Epithelial cell of esophagus (primary cell): ENCODE results near the gene SSH2.

ENCODE experiments used
- DNase-seq: peaks from one replicate; pipeline ENCODE4 v3.0.0; 2010; ENCODE audit warnings: low read depth
- H3K4me3 ChIP-seq: 2 replicates; pipeline ENCODE4 v1.5.1; 2011; ENCODE audit warnings: mild to moderate bottlenecking, low read length, control low read depth
- TF ChIP-seq, protein P1 (sequence below): IDR thresholded peaks from 2 replicates; pipeline ENCODE4 v1.5.1; 2011; ENCODE audit warnings: low read depth, mild to moderate bottlenecking, low read length, control low read depth, inconsistent platforms; ENCODE audit not compliant: insufficient read depth; ENCODE audit errors: missing control alignments

SSH2 gene

DNA sequence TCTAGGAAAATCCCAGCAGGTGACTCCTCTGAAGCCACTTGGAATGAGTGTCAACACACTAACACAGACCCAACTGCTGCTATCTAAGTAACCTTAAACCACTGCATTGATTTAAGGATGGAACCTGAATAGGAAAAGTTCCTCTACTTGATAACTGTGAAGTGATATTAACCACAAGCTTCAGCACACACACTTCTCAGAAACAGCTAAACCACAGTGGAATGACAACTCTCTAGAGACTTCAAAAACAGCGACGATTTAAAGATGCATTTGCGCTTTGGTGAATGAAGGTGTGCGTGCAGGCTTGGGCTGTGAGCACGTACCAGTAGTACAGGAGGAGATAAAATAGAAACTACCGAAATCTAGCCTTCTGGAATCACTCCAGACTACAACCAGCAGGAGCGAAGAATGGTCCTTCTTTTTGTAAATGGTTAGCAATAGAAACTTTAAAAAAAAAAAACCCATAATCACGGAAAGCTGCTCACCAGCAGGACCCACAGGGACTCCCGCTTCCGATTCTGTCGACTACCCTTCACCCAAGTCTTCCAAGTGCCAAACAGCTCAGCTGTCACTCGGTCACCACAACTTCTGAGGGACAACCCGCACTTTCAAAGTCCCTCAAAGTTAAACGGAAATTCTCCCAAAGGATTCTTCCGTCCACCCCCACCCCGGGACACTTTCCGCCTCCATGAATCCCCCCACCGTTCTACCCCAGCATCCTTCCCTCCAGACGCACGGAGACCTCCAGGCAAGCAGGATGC lies 169.6 kb downstream of the SSH2 start:
- peak overlapping the region; percentile 56 for H3K4me3 ChIP-seq
- no peak for DNase-seq
- TF ChIP-seq, protein P1, sequence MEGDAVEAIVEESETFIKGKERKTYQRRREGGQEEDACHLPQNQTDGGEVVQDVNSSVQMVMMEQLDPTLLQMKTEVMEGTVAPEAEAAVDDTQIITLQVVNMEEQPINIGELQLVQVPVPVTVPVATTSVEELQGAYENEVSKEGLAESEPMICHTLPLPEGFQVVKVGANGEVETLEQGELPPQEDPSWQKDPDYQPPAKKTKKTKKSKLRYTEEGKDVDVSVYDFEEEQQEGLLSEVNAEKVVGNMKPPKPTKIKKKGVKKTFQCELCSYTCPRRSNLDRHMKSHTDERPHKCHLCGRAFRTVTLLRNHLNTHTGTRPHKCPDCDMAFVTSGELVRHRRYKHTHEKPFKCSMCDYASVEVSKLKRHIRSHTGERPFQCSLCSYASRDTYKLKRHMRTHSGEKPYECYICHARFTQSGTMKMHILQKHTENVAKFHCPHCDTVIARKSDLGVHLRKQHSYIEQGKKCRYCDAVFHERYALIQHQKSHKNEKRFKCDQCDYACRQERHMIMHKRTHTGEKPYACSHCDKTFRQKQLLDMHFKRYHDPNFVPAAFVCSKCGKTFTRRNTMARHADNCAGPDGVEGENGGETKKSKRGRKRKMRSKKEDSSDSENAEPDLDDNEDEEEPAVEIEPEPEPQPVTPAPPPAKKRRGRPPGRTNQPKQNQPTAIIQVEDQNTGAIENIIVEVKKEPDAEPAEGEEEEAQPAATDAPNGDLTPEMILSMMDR = no peak

DNA sequence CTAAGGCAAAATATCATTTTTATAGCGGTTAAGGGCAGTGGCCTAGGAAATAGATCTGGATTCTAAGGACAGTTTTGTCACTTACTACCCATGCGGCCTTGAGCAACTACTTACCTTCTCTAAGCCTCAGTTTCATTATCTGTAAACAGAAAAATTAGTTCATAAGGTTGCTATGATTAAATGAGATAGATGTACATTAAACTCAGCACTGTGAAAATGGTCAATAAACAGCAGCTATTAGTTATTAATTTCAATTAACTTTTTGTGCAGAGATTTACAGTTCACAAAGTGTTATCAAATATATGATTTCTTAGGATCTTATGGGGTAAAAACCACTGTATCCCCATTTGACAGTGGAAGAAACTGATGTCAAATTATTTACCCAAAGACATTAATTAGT lies 171.8 kb downstream of the SSH2 start:
- TF ChIP-seq, protein P1 = no peak
- DNase-seq = no peak
- no peak overlapping the region for H3K4me3 ChIP-seq

DNA sequence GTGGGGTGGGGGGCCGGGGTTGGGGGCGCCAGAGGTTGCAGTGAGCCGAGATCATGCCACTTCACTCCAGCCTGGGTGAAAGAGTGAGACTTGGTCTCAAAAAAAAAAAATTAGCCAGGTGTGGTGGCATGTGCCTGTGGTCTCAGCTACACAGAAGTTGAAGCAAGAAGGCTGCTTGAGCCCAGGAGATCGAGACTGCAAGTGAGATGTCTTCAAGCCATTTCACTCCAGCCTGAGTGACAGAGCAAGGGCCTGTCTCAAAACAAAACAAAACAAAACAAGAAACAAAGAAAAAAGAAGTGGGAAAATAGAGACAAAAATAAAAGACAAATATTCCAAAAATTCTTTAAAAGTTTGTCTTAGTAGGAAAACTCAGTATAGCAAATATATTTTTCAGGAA lies 172.2 kb downstream of the SSH2 start:
- no peak for DNase-seq
- no peak overlapping the region for H3K4me3 ChIP-seq
- TF ChIP-seq, protein P1 = no peak

DNA sequence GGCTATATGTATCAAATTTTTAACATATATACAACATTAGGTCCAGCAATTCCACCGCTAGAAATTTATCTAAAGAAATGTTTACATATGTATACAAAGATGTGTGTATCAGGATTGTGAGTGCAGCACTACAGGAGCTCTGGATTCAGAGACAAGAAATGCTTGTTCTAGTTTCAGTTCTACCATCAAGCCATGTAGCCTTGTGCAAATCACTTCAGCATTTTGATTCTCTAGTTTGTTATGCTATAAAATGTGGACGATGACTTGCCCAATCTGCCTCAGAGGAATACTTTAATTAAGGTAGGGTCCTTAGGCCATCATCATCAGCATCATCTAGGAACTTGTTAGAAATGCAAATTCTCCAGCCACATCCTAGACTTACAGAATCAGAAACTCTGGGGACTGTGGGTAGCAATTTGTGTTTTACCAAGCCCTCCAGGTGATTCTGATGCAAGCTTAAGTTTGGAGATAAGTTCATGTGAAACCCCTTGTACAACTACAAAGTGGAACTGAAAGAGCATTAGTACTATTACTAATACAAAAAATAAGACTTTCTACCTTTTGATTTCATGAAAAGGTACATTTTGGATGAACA lies 176.1 kb downstream of the SSH2 start:
- no peak overlapping the region for H3K4me3 ChIP-seq
- DNase-seq = no peak
- TF ChIP-seq, protein P1 = no peak

DNA sequence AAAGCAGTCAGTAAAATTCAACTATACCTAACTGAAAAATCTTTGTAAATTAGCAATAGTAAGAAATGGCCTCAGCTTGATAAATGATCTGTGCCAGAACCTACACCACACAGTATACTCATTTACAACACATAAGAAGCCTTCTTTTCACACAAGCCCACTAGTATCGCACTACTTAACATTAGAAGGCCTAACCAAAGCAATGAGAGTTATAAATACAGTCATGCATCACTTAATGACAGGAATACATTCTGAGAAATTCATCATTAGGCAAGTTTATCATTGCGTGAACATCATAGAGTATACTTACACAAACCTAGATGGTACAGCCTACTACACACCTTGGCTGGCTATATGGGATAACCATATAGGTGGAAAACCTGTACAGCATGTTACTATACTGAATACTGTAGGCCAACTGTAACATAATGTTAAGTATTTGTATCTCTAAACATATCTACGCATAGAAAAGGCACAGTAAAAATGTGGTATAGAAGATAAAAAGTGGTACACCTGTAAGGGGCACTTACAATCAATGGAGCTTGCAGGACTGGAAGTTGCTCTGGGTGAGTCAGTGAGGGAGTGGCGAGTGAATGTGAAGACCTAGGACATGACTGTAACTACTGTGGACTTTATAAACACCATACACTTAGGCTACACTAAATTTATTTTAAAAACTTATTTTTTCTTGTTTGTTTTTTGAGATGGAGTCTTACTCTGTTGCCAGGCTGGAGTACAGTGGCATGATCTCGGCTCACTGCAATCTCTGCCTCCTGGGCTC lies 180.8 kb downstream of the SSH2 start:
- no peak overlapping the region for H3K4me3 ChIP-seq
- TF ChIP-seq, protein P1 = no peak
- peak; percentile 76 for DNase-seq

DNA sequence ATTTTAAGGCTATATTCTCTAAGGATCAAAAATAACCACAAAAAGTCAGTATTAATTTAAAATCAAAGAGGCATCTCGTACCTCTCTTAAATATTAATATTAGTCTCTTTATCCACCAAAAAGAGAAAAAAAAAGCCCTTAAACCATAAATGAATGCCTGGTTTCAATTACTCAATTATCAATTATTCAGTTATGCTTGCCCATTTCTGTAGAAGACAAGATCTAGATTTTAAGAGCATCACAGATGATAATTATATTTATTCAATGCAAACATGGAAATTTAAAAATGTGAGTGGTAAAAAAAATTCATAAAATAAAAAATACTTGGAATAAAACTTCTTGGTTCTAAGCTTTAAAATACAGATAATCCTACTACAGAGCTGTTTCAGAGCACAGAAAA lies 181.6 kb downstream of the SSH2 start:
- DNase-seq = no peak
- H3K4me3 ChIP-seq = no peak overlapping the region
- TF ChIP-seq, protein P1 = no peak
